ENCODE data around the gene RGPD8. TPM values are rescaled to one million over a fixed set of nuclear protein-coding genes. Genes with fewer than 3 reads are reported as not detected.
A peak's percentile ranks its signal among the peaks of the same experiment; 100 is the strongest.

The RGPD8 gene
- total RNA-seq, 1 experiment from 2014 or later: 8.3 TPM

GRCh38 chr2:112474844-112475486 is 41.5 kb upstream of the RGPD8 start (continued):
- TF ChIP-seq MXD4 (CRISPR knock-in tag; IDR thresholded peaks at IDR 0.05; ENCODE audit: borderline replicate concordance): no peak

GRCh38 chr2:112472547-112473263 is 39.3 kb upstream of the RGPD8 start:
- Mint-ChIP-seq H3K9me3 (no peaks in the 10 kb centered on the region), H3K36me3 (no peaks in the 10 kb centered on the region), H3K27me3 (ENCODE audit: low read depth) (no peaks in the 10 kb centered on the region), H3K27ac (no peak overlapping the region), H3K4me3 (no peak overlapping the region), H3K4me1 (no peaks in the 10 kb centered on the region)
- ChIA-PET CTCF (no interaction called here), POLR2A (interaction anchor here (0.5 kb wide), 1 partner anchor 41 kb away, joined by 4 read pairs; no protein-coding TSS in a partner anchor)
- ATAC-seq (no peak), DNase-seq (ENCODE audit: low spot score) (no peak)
- no peak for TF ChIP-seq TEAD1 (CRISPR knock-in tag; IDR thresholded peaks at IDR 0.05)
- no peak for TF ChIP-seq ATF2 (CRISPR knock-in tag; IDR thresholded peaks at IDR 0.05; ENCODE audit: borderline replicate concordance, low read depth)
- no peak for TF ChIP-seq MAX (CRISPR knock-in tag; IDR thresholded peaks at IDR 0.05)
- TF ChIP-seq NFATC4 (CRISPR knock-in tag; IDR thresholded peaks at IDR 0.05): no peak

GRCh38 chr2:112465382-112465781 is 31.9 kb upstream of the RGPD8 start:
- H3K36me3 Mint-ChIP-seq: no peaks in the 10 kb centered on the region
- POLR2A ChIA-PET: no interaction called here
- H3K9me3 Mint-ChIP-seq: no peaks in the 10 kb centered on the region
- no peak overlapping the region for H3K4me3 Mint-ChIP-seq
- no peaks in the 10 kb centered on the region; the same call in 1 of the 2 replicates for H3K27me3 Mint-ChIP-seq (ENCODE audit: low read depth)
- TF ChIP-seq ZNF396 (CRISPR knock-in tag; IDR thresholded peaks at IDR 0.05; ENCODE audit: borderline replicate concordance) (no peak), CTCF (IDR thresholded peaks at IDR 0.05) (peak; percentile 16; the same call in 1 of the 2 replicates), SOX15 (CRISPR knock-in tag; IDR thresholded peaks at IDR 0.05) (no peak), E2F1 (CRISPR knock-in tag; IDR thresholded peaks at IDR 0.05) (no peak), AFF4 (CRISPR knock-in tag; IDR thresholded peaks at IDR 0.05; ENCODE audit: borderline replicate concordance) (no peak), TP53 (CRISPR knock-in tag; IDR thresholded peaks at IDR 0.05) (no peak)
- no peak overlapping the region for H3K27ac Mint-ChIP-seq
- ATAC-seq: peak; percentile 73
- H3K4me1 Mint-ChIP-seq: no peaks in the 10 kb centered on the region
- DNase-seq (ENCODE audit: low spot score): no peak
- CTCF ChIA-PET: interaction anchor here (0.6 kb wide), 1 partner anchor 356 kb away, joined by 4 read pairs; no protein-coding TSS in a partner anchor

All from WTC11 (cell line).